HepG2 (cell line): ENCODE data around the gene BSND. TPM values are rescaled to one million over a fixed set of nuclear protein-coding genes. Genes with fewer than 3 reads are reported as not detected.

Source experiments
- ATAC-seq: fragments of 200-7000 bp; cut with Tn5 transposase; 3 replicates; pipeline ENCODE4 v1.9.1; 2020; ENCODE audit warnings: mild to moderate bottlenecking, moderate library complexity
- BruUV-seq: library from RNA; stranded (reverse); fragments of 400-500 nt; replicated peaks from 2 replicates; lab custom pipeline; 2021; lab: Mats Ljungman, UMichigan
- CTCF ChIA-PET: fragments of 300-600 bp; formaldehyde crosslinking; extraction: SDS; loops from one replicate; lab custom pipeline; 2021; ENCODE audit warnings: low total read pairs, inconsistent platforms, low intra/inter-chr PET ratio; lab: Yijun Ruan, JAX
- POLR2A ChIA-PET: fragments of 350-600 bp; sonication (Branson Sonifier 250); formaldehyde crosslinking; loops from one replicate; lab custom pipeline; 2020; ENCODE audit warnings: antibody characterized with exemption, inconsistent platforms; lab: Yijun Ruan, JAX
- DNase-seq: peaks from one replicate; pipeline ENCODE4 v3.0.0-alpha.2; 2015; ENCODE audit warnings: low spot score
- FAIRE-seq: peaks from 3 replicates; lab custom pipeline; 2011; peaks lifted over from hg19 to GRCh38; lab: Jason Lieb, UNC
- H2AFZ ChIP-seq: one replicate; pipeline ENCODE4 v1.6.1; 2011; ENCODE audit warnings: low read length, inconsistent platforms
- H3K27ac ChIP-seq: fragments of 300-600 bp; 3 replicates; pipeline ENCODE4 v1.8.0; 2011; ENCODE audit warnings: mixed run types, mild to moderate bottlenecking, mixed read lengths, low read length, inconsistent platforms; ENCODE audit not compliant: insufficient read depth; ENCODE audit errors: extremely low read length
- H3K27me3 ChIP-seq, 2 experiments: fragments of 200-600 bp in 1 of 2; 2 replicates in 1 of 2; 3 replicates in 1 of 2; pipeline versions ENCODE4 v1.6.0 to v1.8.0; 2011; ENCODE audit warnings: low read length in 2 of 2, mild to moderate bottlenecking in 2 of 2, moderate library complexity in 2 of 2, inconsistent platforms in 1 of 2; ENCODE audit not compliant: insufficient read depth in 2 of 2, control insufficient read depth in 1 of 2
- H3K36me3 ChIP-seq, 2 experiments: fragments of 200-600 bp in 1 of 2; replicated peaks in 1 of 2; 2 replicates in 1 of 2; 3 replicates in 1 of 2; pipeline versions ENCODE4 v1.5.1 to v1.8.0; 2011; ENCODE audit warnings: low read length in 2 of 2, inconsistent platforms in 1 of 2; ENCODE audit not compliant: insufficient read depth in 2 of 2, control insufficient read depth in 1 of 2
- H3K4me1 ChIP-seq: 2 replicates; pipeline ENCODE4 v1.5.1; 2012; ENCODE audit warnings: low read length, inconsistent platforms; ENCODE audit not compliant: insufficient read depth
- H3K4me2 ChIP-seq: 2 replicates; pipeline ENCODE4 v1.6.0; 2011; ENCODE audit warnings: low read depth, low read length, inconsistent platforms
- H3K4me3 ChIP-seq, 3 experiments: fragments of 200-600 bp in 1 of 3; sonication (generic), shearing (Covaris generic) in 1 of 3; replicated peaks in 1 of 3; 2 replicates each; pipeline ENCODE4 v1.5.1; 2011 to 2016; ENCODE audit warnings: low read length in 3 of 3, inconsistent platforms in 2 of 3, low read depth in 2 of 3, mild to moderate bottlenecking in 2 of 3, control low read depth in 1 of 3, mixed read lengths in 1 of 3; ENCODE audit not compliant: insufficient read depth in 1 of 3
- H3K79me2 ChIP-seq: one replicate; pipeline ENCODE4 v1.6.1; 2011; ENCODE audit warnings: low read length, inconsistent platforms; ENCODE audit not compliant: insufficient read depth
- H3K9ac ChIP-seq: 2 replicates; pipeline ENCODE4 v1.6.0; 2011; ENCODE audit warnings: mild to moderate bottlenecking, low read depth, low read length, inconsistent platforms; ENCODE audit not compliant: insufficient read depth
- H3K9me3 ChIP-seq: 2 replicates; pipeline ENCODE4 v1.5.1; 2012; ENCODE audit warnings: mild to moderate bottlenecking, low read length
- H4K20me1 ChIP-seq: 2 replicates; pipeline ENCODE4 v1.6.0; 2011; ENCODE audit warnings: inconsistent platforms, mild to moderate bottlenecking, low read length, moderate library complexity; ENCODE audit not compliant: insufficient read depth
- ARHGAP35 ChIP-seq: sonication (generic); formaldehyde crosslinking; IDR thresholded peaks from 2 replicates; pipeline ENCODE4 v1.9.0; 2022; ENCODE audit warnings: mild to moderate bottlenecking, inconsistent platforms, moderate library complexity, missing genetic modification reagents, borderline replicate concordance
- BCL3 ChIP-seq: sonication (generic); formaldehyde crosslinking; IDR thresholded peaks from 2 replicates; pipeline ENCODE4 v1.5.1; 2020; ENCODE audit warnings: mild to moderate bottlenecking, missing genetic modification reagents, moderate library complexity
- CEBPB ChIP-seq: IDR thresholded peaks from 2 replicates; pipeline ENCODE4 v1.6.1; 2011; ENCODE audit warnings: low read depth, low read length, improper control_type of control experiment, borderline replicate concordance
- FIP1L1 ChIP-seq: fragments of 200-400 bp; formaldehyde crosslinking; IDR thresholded peaks from 2 replicates; pipeline ENCODE4 v1.6.1; 2018; ENCODE audit warnings: low read depth, mild to moderate bottlenecking, low read length, moderate library complexity, borderline replicate concordance; ENCODE audit not compliant: insufficient read depth
- POGK ChIP-seq: sonication (generic); formaldehyde crosslinking; conservative IDR thresholded peaks from 2 replicates; pipeline ENCODE4 v1.8.0; 2022; ENCODE audit warnings: mild to moderate bottlenecking, moderate library complexity, missing genetic modification reagents
- WGBS: methylation state at CpG from one replicate; pipeline ENCODE4 v1.1.6; 2017; ENCODE audit warnings: low lambda C conversion rate; 5-methylcytosine and 5-hydroxymethylcytosine counted together
- in situ Hi-C: cut with HindIII; loops from 2 replicates; pipeline ENCODE4 v1.10.0; 2017; ENCODE audit warnings: low pct_unique_long_range_greater_than_20kb; ENCODE audit not compliant: extremely low pct_ligation_motif_present
- intact Hi-C: fragments of 100-400 bp; cut with micrococcal nuclease; formaldehyde crosslinking; loops from one replicate; pipeline ENCODE4 v1.10.0; 2022; ENCODE audit not compliant: unreplicated experiment
- polyA plus RNA-seq, 8 experiments: library from polyadenylated mRNA; depleted of rRNA in 3 of 8; stranded (reverse) in 7 of 8; unstranded in 1 of 8; fragments of >200 nt; fragmentation: Illumina TruSeq in 4 of 8; extraction: Trizol in 4 of 8; gene quantifications; 2 replicates each; pipeline versions ENCODE4 v1.2.1 to v1.2.3, GENCODE V29; 2011 to 2016; ENCODE audit warnings: low read depth in 4 of 8, missing spikeins in 1 of 8, mixed read lengths in 1 of 8; ENCODE audit not compliant: insufficient read depth in 1 of 8
- total RNA-seq, 5 experiments: library from RNA; depleted of rRNA; stranded (reverse); fragments of >200 nt; fragmentation: Illumina TruSeq; extraction: Trizol; gene quantifications; 2 replicates each; pipeline ENCODE4 v1.2.3, GENCODE V29; 2016; ENCODE audit warnings: low read depth in 1 of 5

Gene BSND
- total and polyA plus RNA-seq, 2 of the 13 experiments (the other 11 are each of a cell fraction or from before 2014, with no cell fraction given): not detected

- ATAC-seq (no peak), FAIRE-seq (no peak), DNase-seq (no peak)
- Histone ChIP-seq H3K27me3 (no peaks in the 10 kb centered on the region), H3K27ac (no peak overlapping the region), H3K36me3 (peaks cover 4 to 54% of the 10 kb centered on the region in 2 experiments; a peak in 4 of 5 replicates), H3K9me3 (no peaks in the 10 kb centered on the region), H3K4me1 (peaks cover 32% of the 10 kb centered on the region), H3K4me2 (no peak overlapping the region), H4K20me1 (peaks cover 3% of the 10 kb centered on the region; the same call in 1 of the 2 replicates), H3K79me2 (no peaks in the 10 kb centered on the region), H2AFZ (no peak overlapping the region), H3K9ac (no peak overlapping the region), H3K4me3 (no peak overlapping the region)
- no TSS peak for BruUV-seq
- intact Hi-C loops (no loop called here), in situ Hi-C loops (no loop called here)
- WGBS: 71% methylated on average over 6 of the region's 12 CpGs
- ChIA-PET CTCF (no interaction called here), POLR2A (interaction anchor here (1.0 kb wide), 1 partner anchor 10 kb away, joined by 4 read pairs; no protein-coding TSS in a partner anchor)
- TF ChIP-seq BCL3 (CRISPR knock-in tag): no peak
- TF ChIP-seq ARHGAP35 (CRISPR knock-in tag): no peak
- TF ChIP-seq CEBPB: peak; percentile 19; the same call in 1 of the 2 replicates
- TF ChIP-seq POGK (CRISPR knock-in tag): no peak
- TF ChIP-seq FIP1L1: no peak
These were observed 56.5 kb downstream of the BSND start for GRCh38 chr1:55055084-55055882.
